ENCODE results near the gene VILL. TPM values are rescaled to one million over a fixed set of nuclear protein-coding genes. Genes with fewer than 3 reads are reported as not detected.
A peak's percentile ranks its signal among the peaks of the same experiment; 100 is the strongest.
"Not testable (repeated sequence)": the region's sequence is repeated elsewhere in the genome, so short reads cannot be mapped to it uniquely, and the experiment has no call there.

The VILL gene
- total RNA-seq, 1 experiment from 2014 or later = 2.3 TPM

GRCh38 chr3:38036286-38036685 is 45.7 kb downstream of the VILL start:
- no peak for DNase-seq (ENCODE audit: low read depth)

- no peak for DNase-seq (ENCODE audit: low read depth)
Measured at GRCh38 chr3:38036906-38037305, 46.3 kb downstream of the VILL start.

- DNase-seq (ENCODE audit: low read depth) = no peak
Measured at GRCh38 chr3:38038447-38038911, 47.9 kb downstream of the VILL start.

- no peak for DNase-seq (ENCODE audit: low read depth)
Measured at GRCh38 chr3:38039101-38039898, 48.7 kb downstream of the VILL start, which contains the start of gene DLEC1. DLEC1 (plus strand) TSS chr3:38039208; CDS start chr3:38039226, 18 bp downstream.

- peak; percentile 13 for DNase-seq (ENCODE audit: low read depth)
Measured at GRCh38 chr3:38039899-38040261, 49.3 kb downstream of the VILL start.

GRCh38 chr3:38040401-38040800 is 49.8 kb downstream of the VILL start:
- DNase-seq (ENCODE audit: low read depth) = no peak

GRCh38 chr3:38043486-38043885 is 52.9 kb downstream of the VILL start:
- no peak for DNase-seq (ENCODE audit: low read depth)

GRCh38 chr3:38046027-38046426 is 55.4 kb downstream of the VILL start:
- no peak for DNase-seq (ENCODE audit: low read depth)

- no peak for DNase-seq (ENCODE audit: low read depth)
Measured at GRCh38 chr3:38046821-38047220, 56.2 kb downstream of the VILL start.

- DNase-seq (ENCODE audit: low read depth) = no peak
Measured at GRCh38 chr3:38047896-38048295, 57.3 kb downstream of the VILL start.

GRCh38 chr3:38049358-38050126 is 59.0 kb downstream of the VILL start:
- no peak for DNase-seq (ENCODE audit: low read depth)

GRCh38 chr3:38051131-38051530 is 60.5 kb downstream of the VILL start:
- no peak for DNase-seq (ENCODE audit: low read depth)

- not testable (repeated sequence) for DNase-seq (ENCODE audit: low read depth)
Measured at GRCh38 chr3:38053286-38053685, 62.7 kb downstream of the VILL start.

GRCh38 chr3:38053813-38054498 is 63.4 kb downstream of the VILL start:
- DNase-seq (ENCODE audit: low read depth) = not testable (repeated sequence)

- no peak for DNase-seq (ENCODE audit: low read depth)
Measured at GRCh38 chr3:38054499-38055001, 64.0 kb downstream of the VILL start.

Other genes with a start within 250 kb of the VILL start
- 6.1 and 7.3 TPM in 2 replicates for gene CTDSPL, start 128.9 kb upstream of the VILL start, total RNA-seq (2014; rRNA removed; shearing (Covaris generic))
- 1.7 and 1.9 TPM in 2 replicates for gene PLCD1, start 38.9 kb downstream of the VILL start, total RNA-seq (2014; rRNA removed; shearing (Covaris generic))
- not detected in 2 replicates for gene DLEC1, start 48.4 kb downstream of the VILL start, total RNA-seq (2014; rRNA removed; shearing (Covaris generic))
- 11.2 and 13.1 TPM in 2 replicates for gene ACAA1, start 146.3 kb downstream of the VILL start, total RNA-seq (2014; rRNA removed; shearing (Covaris generic))
- 4.4 and 8.1 TPM in 2 replicates for gene MYD88, start 147.9 kb downstream of the VILL start, total RNA-seq (2014; rRNA removed; shearing (Covaris generic))
- 22.6 and 23.6 TPM in 2 replicates for gene OXSR1, start 174.8 kb downstream of the VILL start, total RNA-seq (2014; rRNA removed; shearing (Covaris generic))